ENCODE results near the gene UBE2O.

The UBE2O gene

DNA sequence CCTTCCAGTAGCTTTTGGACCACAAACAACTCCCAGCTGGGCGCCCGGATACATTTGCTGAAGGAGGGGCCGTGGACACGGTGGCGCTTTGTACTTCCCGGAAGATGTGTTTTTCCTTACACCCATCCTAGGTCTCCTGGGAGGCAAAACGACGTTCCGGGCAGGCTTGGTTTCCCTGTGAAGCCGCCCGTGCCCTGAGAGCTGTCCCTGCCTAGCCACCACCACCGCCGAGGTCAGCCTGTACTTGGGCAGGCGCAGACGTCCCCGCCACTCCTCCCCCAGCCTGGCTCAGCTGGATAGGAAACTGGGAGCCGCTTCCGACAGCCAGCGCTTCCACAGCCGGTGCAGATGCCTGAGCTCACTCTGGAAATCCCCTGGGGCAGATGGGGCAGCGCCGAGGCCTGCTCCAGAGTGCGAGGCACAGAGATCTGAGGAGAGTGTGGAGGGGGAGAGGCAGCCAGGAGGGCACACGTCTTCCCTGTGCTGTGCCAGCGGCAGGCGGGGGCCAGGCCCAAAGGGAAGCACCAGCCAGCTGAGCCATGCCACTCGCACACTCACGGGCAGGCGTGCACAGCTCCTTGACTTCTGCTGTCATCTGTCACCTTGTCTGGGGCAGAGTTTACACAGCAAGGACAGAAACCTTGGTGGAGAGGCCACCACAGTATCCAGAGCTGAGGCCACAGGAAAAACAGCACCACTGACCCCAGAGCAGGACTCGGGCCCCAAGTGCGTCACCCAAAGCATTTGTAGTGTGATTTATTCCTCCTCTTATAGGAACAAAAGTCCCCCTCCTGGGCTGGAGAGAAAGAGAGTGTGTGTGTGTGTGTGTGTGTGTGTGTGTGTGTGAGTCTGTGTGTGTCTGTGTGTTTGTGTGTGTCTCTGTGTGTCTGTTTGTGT is 45.3 kb upstream of the UBE2O start:
- Histone ChIP-seq H3K79me1 (replicated peaks; ENCODE audit: low read length, poor library complexity, severe bottlenecking) (peaks cover 6% of the 10 kb centered on the region), H3K4me2 (ENCODE audit: low read length, poor library complexity, severe bottlenecking) (peak overlapping the region; percentile 49), H3K27me3 (ENCODE audit: control insufficient read depth in 1 of 2, insufficient read depth in 1 of 2, low read length in 2 of 2) (peaks cover 0 to 42% of the 10 kb centered on the region in 2 experiments), H3K36me3 (ENCODE audit: control insufficient read depth in 1 of 2, insufficient read depth in 2 of 2, low read depth in 1 of 2, low read length in 2 of 2) (peaks cover 0 to 28% of the 10 kb centered on the region in 2 experiments), H2BK120ac (ENCODE audit: low read depth, low read length) (peak overlapping the region; percentile 94), H2BK12ac (ENCODE audit: low read length in 2 of 2) (peak overlapping the region; percentile 82 to 93), H3K18ac (ENCODE audit: low read depth in 1 of 2, low read length in 2 of 2) (peak overlapping the region; percentile 90 to 93), H3K27ac (ENCODE audit: low read length, poor library complexity, severe bottlenecking) (peak overlapping the region; percentile 91), H3K23ac (ENCODE audit: low read length in 2 of 2) (no peak overlapping the region), H3K4me1 (ENCODE audit: control insufficient read depth, insufficient read depth, low read depth, low read length) (peaks cover 74% of the 10 kb centered on the region), H3K14ac (ENCODE audit: low read length in 2 of 2) (peak overlapping the region in 1 of 2 experiments; percentile 9), H2AK5ac (ENCODE audit: low read length, severe bottlenecking) (peak overlapping the region; percentile 86), H3K4ac (ENCODE audit: low read depth in 1 of 2, low read length in 2 of 2) (peak overlapping the region; percentile 83 to 88), H2BK5ac (ENCODE audit: low read depth, low read length, poor library complexity, severe bottlenecking) (peak overlapping the region; percentile 57), H4K8ac (ENCODE audit: low read length) (peak overlapping the region; percentile 97), H3K9ac (ENCODE audit: low read length) (peak overlapping the region; percentile 45), H3K4me3 (ENCODE audit: insufficient read depth in 1 of 2, low read depth in 1 of 2, low read length in 2 of 2) (peak overlapping the region; percentile 6 to 23), H2AFZ (ENCODE audit: low read depth, low read length) (peak overlapping the region; percentile 46), H3K9me3 (ENCODE audit: control insufficient read depth, low read length) (no peaks in the 10 kb centered on the region), H4K91ac (ENCODE audit: low read length) (peak overlapping the region; percentile 93), H2BK15ac (ENCODE audit: low read depth, poor library complexity, severe bottlenecking) (peak overlapping the region; percentile 94)
- 17% methylated on average over 29 of the region's 31 CpGs for WGBS
- DNase-seq, result peak; percentile 98

DNA sequence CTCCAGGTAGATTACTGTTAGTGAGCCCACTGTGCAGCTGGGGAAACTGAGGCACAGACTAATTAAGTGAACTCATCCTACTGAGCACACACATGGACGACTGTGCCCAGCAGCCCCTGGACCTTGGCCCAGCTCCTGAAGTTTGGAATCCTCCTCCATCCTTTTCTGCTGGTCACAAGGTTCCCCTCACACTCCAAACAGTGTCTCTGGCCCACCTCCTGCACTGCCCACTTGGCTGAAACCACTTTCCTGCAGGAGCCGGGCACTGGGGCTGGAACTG is 44.7 kb upstream of the UBE2O start:
- H3K4me3 ChIP-seq (ENCODE audit: insufficient read depth in 1 of 2, low read depth in 1 of 2, low read length in 2 of 2), result no peak overlapping the region
- peak overlapping the region; percentile 46 for H2AFZ ChIP-seq (ENCODE audit: low read depth, low read length)
- H3K27ac ChIP-seq (ENCODE audit: low read length, poor library complexity, severe bottlenecking), result peak overlapping the region; percentile 91
- 59% methylated on average over 2 of the region's 2 CpGs for WGBS
- peak overlapping the region; percentile 86 for H2AK5ac ChIP-seq (ENCODE audit: low read length, severe bottlenecking)
- H3K18ac ChIP-seq (ENCODE audit: low read depth in 1 of 2, low read length in 2 of 2), result peak overlapping the region; percentile 73 to 93
- no peak for DNase-seq
- peak overlapping the region; percentile 45 for H3K9ac ChIP-seq (ENCODE audit: low read length)
- peak overlapping the region; percentile 94 for H2BK15ac ChIP-seq (ENCODE audit: low read depth, poor library complexity, severe bottlenecking)
- H4K8ac ChIP-seq (ENCODE audit: low read length), result peak overlapping the region; percentile 94
- H2BK120ac ChIP-seq (ENCODE audit: low read depth, low read length), result peak overlapping the region; percentile 94
- no peak overlapping the region for H3K23ac ChIP-seq (ENCODE audit: low read length in 2 of 2)
- peak overlapping the region; percentile 93 for H4K91ac ChIP-seq (ENCODE audit: low read length)
- peaks cover 0 to 37% of the 10 kb centered on the region in 2 experiments for H3K27me3 ChIP-seq (ENCODE audit: control insufficient read depth in 1 of 2, insufficient read depth in 1 of 2, low read length in 2 of 2)
- H3K79me1 ChIP-seq (replicated peaks; ENCODE audit: low read length, poor library complexity, severe bottlenecking), result peaks cover 6% of the 10 kb centered on the region
- H3K4me1 ChIP-seq (ENCODE audit: control insufficient read depth, insufficient read depth, low read depth, low read length), result peaks cover 79% of the 10 kb centered on the region
- H3K9me3 ChIP-seq (ENCODE audit: control insufficient read depth, low read length), result no peaks in the 10 kb centered on the region
- H3K4me2 ChIP-seq (ENCODE audit: low read length, poor library complexity, severe bottlenecking), result peak overlapping the region; percentile 49
- peaks cover 0 to 28% of the 10 kb centered on the region in 2 experiments for H3K36me3 ChIP-seq (ENCODE audit: control insufficient read depth in 1 of 2, insufficient read depth in 2 of 2, low read depth in 1 of 2, low read length in 2 of 2)
- no peak overlapping the region for H2BK5ac ChIP-seq (ENCODE audit: low read depth, low read length, poor library complexity, severe bottlenecking)
- H3K4ac ChIP-seq (ENCODE audit: low read depth in 1 of 2, low read length in 2 of 2), result peak overlapping the region; percentile 83 to 88
- peak overlapping the region; percentile 80 to 93 for H2BK12ac ChIP-seq (ENCODE audit: low read length in 2 of 2)
- H3K14ac ChIP-seq (ENCODE audit: low read length in 2 of 2), result peak overlapping the region in 1 of 2 experiments; percentile 1

DNA sequence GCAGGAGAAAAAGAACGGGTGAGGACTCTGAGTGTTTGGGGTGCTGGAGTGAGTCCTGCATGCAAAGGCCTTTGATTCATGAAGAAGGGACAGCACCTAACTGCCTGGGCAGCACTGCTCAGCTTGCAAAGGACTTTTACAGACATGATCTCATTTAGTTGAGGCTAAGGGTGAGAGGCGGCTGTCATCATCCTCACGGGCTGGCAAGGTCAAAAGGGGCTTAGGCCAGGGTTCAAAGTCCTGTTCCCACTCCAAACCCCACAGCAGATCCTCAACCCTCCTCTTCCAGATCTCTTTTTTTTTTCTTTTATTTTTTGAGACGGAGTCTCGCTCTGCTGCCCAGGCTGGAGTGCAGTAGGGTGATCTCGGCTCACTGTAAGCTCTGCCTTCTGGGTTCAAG is 43.5 kb upstream of the UBE2O start:
- Histone ChIP-seq H3K27ac (ENCODE audit: low read length, poor library complexity, severe bottlenecking) (no peak overlapping the region), H2BK5ac (ENCODE audit: low read depth, low read length, poor library complexity, severe bottlenecking) (no peak overlapping the region), H2BK120ac (ENCODE audit: low read depth, low read length) (no peak overlapping the region), H3K4me3 (ENCODE audit: insufficient read depth in 1 of 2, low read depth in 1 of 2, low read length in 2 of 2) (no peak overlapping the region), H2BK12ac (ENCODE audit: low read length in 2 of 2) (no peak overlapping the region), H3K4me1 (ENCODE audit: control insufficient read depth, insufficient read depth, low read depth, low read length) (peaks cover 81% of the 10 kb centered on the region), H3K4ac (ENCODE audit: low read depth in 1 of 2, low read length in 2 of 2) (no peak overlapping the region), H4K91ac (ENCODE audit: low read length) (peak overlapping the region; percentile 31), H3K23ac (ENCODE audit: low read length in 2 of 2) (no peak overlapping the region), H4K8ac (ENCODE audit: low read length) (no peak overlapping the region), H3K4me2 (ENCODE audit: low read length, poor library complexity, severe bottlenecking) (no peak overlapping the region), H3K79me1 (replicated peaks; ENCODE audit: low read length, poor library complexity, severe bottlenecking) (peaks cover 13% of the 10 kb centered on the region), H3K27me3 (ENCODE audit: control insufficient read depth in 1 of 2, insufficient read depth in 1 of 2, low read length in 2 of 2) (peaks cover 0 to 25% of the 10 kb centered on the region in 2 experiments), H2AFZ (ENCODE audit: low read depth, low read length) (no peak overlapping the region), H2AK5ac (ENCODE audit: low read length, severe bottlenecking) (peak overlapping the region; percentile 38), H3K36me3 (ENCODE audit: control insufficient read depth in 1 of 2, insufficient read depth in 2 of 2, low read depth in 1 of 2, low read length in 2 of 2) (peaks cover 0 to 28% of the 10 kb centered on the region in 2 experiments), H3K9me3 (ENCODE audit: control insufficient read depth, low read length) (no peaks in the 10 kb centered on the region), H3K9ac (ENCODE audit: low read length) (no peak overlapping the region), H3K14ac (ENCODE audit: low read length in 2 of 2) (peak overlapping the region in 1 of 2 experiments; percentile 10), H2BK15ac (ENCODE audit: low read depth, poor library complexity, severe bottlenecking) (no peak overlapping the region), H3K18ac (ENCODE audit: low read depth in 1 of 2, low read length in 2 of 2) (no peak overlapping the region)
- WGBS, result 96% methylated on average over 6 of the region's 6 CpGs
- DNase-seq, result no peak

DNA sequence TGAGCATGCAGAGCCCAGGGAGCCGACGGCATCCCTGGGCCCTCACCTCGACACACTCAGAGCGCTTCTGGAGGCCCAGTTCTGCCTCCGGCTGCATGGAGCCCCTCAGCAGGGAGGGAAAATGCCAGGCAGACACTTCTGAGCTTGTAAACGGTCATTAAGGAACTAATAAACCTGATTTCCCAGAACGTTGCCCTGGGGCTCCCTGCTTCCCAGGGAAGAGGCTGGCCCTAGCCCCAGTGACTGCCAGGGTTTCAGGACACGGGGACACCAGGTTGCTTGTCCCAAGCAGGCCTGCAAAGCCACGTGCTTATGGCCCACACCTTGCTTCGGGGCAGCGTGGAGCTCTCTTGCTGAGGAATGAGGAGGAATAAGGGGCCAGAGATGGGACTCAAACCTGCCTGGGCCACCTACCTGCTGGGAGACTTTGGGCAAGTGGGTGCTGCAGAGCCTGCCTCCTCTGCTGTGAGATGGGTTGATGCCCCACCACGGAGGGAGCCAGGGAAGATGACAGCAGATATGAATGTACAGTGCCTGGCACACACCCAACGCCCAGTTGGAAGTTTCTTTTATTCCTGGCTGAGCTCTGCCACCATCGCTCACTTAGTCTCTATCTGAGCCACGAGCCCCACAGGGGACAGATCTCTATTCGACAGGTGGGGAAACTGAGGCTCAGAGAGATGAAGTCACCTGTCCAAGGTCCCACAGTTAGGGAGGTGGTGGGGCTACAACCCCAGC is 42.9 kb upstream of the UBE2O start:
- Histone ChIP-seq H4K91ac (ENCODE audit: low read length) (no peak overlapping the region), H3K27ac (ENCODE audit: low read length, poor library complexity, severe bottlenecking) (peak overlapping the region; percentile 25), H3K27me3 (ENCODE audit: control insufficient read depth in 1 of 2, insufficient read depth in 1 of 2, low read length in 2 of 2) (peaks cover 0 to 24% of the 10 kb centered on the region in 2 experiments), H3K4ac (ENCODE audit: low read depth in 1 of 2, low read length in 2 of 2) (no peak overlapping the region), H3K36me3 (ENCODE audit: control insufficient read depth in 1 of 2, insufficient read depth in 2 of 2, low read depth in 1 of 2, low read length in 2 of 2) (peaks cover 0 to 34% of the 10 kb centered on the region in 2 experiments), H2BK12ac (ENCODE audit: low read length in 2 of 2) (peak overlapping the region; percentile 7 to 55), H3K79me1 (replicated peaks; ENCODE audit: low read length, poor library complexity, severe bottlenecking) (peaks cover 19% of the 10 kb centered on the region), H3K9me3 (ENCODE audit: control insufficient read depth, low read length) (no peaks in the 10 kb centered on the region), H2AK5ac (ENCODE audit: low read length, severe bottlenecking) (peak overlapping the region; percentile 46), H3K4me3 (ENCODE audit: insufficient read depth in 1 of 2, low read depth in 1 of 2, low read length in 2 of 2) (no peak overlapping the region), H3K18ac (ENCODE audit: low read depth in 1 of 2, low read length in 2 of 2) (peak overlapping the region in 1 of 2 experiments; percentile 68), H2BK15ac (ENCODE audit: low read depth, poor library complexity, severe bottlenecking) (peak overlapping the region; percentile 77), H3K23ac (ENCODE audit: low read length in 2 of 2) (no peak overlapping the region), H4K8ac (ENCODE audit: low read length) (no peak overlapping the region), H3K4me2 (ENCODE audit: low read length, poor library complexity, severe bottlenecking) (no peak overlapping the region), H2BK120ac (ENCODE audit: low read depth, low read length) (no peak overlapping the region), H2AFZ (ENCODE audit: low read depth, low read length) (no peak overlapping the region), H3K9ac (ENCODE audit: low read length) (no peak overlapping the region), H2BK5ac (ENCODE audit: low read depth, low read length, poor library complexity, severe bottlenecking) (no peak overlapping the region), H3K14ac (ENCODE audit: low read length in 2 of 2) (no peak overlapping the region), H3K4me1 (ENCODE audit: control insufficient read depth, insufficient read depth, low read depth, low read length) (peaks cover 87% of the 10 kb centered on the region)
- no peak for DNase-seq
- 77% methylated on average over 16 of the region's 16 CpGs for WGBS

Measured in mesenchymal stem cell (in vitro differentiated cells and primary cell).